ENCODE results near the gene NR2C1. TPM values are rescaled to one million over a fixed set of nuclear protein-coding genes. Genes with fewer than 3 reads are reported as not detected.
"Not testable (repeated sequence)": the region's sequence is repeated elsewhere in the genome, so short reads cannot be mapped to it uniquely, and the experiment has no call there.

Gene NR2C1
- total RNA-seq, 1 donor from 2014 or later = 28.5 TPM

DNA sequence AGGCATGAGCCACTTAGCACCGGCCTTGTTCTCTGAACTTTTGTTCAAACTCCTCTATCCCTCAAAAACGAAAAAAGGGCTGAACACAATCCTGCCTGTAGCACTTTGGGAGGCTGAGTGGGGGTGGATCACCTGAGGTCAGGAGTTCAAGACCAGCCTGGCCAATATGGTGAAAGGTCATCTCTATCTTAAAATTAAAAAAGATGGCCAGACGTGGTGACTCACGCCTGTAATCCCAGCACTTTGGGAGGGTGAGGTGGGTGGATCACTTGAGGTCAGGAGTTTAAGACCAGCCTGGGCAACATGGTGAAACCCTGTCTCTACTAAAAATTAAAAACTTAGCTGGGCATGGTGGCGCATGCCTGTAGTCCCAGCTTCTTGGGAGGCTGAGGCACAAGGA lies 28.5 kb upstream of the NR2C1 start:
- DNase-seq (ENCODE audit: low spot score); H3K9me3 Mint-ChIP-seq; H3K4me3 Mint-ChIP-seq (ENCODE audit: low read depth); H3K36me3 Mint-ChIP-seq (ENCODE audit: low read depth); H3K4me1 Mint-ChIP-seq (ENCODE audit: low read depth); H3K27ac Mint-ChIP-seq; H3K27me3 Mint-ChIP-seq (ENCODE audit: low read depth); intact Hi-C loops (cut with micrococcal nuclease): not testable (repeated sequence)

DNA sequence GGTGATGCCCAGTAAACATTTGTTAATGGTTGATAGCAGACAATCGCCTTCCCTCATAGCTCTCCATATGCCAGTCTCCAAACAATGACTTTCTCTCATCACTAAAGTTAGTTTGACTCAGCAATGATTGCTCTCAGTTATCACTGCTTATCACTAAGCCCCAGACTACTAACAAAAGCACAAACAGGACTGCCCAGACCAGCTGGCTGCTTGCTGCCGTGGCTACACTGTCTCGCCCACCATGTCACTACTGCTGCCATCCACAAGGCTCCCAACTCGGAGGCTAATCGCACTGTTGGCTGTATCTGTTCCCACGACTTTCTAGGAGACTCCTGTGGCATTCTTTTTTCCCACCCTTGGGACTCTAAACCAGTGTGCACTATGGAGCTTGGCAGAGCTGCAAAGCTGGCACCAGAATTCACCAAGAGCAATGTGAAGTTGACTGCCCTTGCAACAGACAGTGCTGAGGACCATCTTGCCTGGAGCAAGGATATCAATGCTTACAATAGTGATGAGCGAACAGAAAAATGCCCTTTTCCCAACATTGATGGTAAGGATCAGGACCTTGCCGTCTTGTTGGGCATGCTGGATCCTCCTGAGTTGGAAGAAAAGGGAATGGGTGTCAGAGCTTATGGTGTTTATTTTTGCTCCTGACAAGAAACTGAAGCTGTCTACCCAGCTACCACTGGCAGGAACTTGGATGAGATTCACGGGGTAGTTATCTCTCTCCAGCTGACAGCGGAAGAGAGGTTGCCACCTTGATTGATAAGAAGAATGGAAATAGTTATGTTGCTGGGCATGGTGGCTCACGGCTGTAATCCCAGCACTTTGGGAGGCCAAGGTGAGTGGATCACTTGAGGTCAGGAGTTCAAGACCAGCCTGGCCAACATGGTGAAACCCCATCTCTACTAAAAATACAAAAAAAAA lies 27.1 kb upstream of the NR2C1 start:
- Mint-ChIP-seq H3K9me3 (no peaks in the 10 kb centered on the region), H3K4me3 (ENCODE audit: low read depth) (no peak overlapping the region), H3K36me3 (ENCODE audit: low read depth) (no peaks in the 10 kb centered on the region), H3K27ac (no peak overlapping the region), H3K27me3 (ENCODE audit: low read depth) (peaks cover 4% of the 10 kb centered on the region), H3K4me1 (ENCODE audit: low read depth) (peaks cover 8% of the 10 kb centered on the region)
- no peak for DNase-seq (ENCODE audit: low spot score)
- intact Hi-C loops (cut with micrococcal nuclease) = no loop called here

DNA sequence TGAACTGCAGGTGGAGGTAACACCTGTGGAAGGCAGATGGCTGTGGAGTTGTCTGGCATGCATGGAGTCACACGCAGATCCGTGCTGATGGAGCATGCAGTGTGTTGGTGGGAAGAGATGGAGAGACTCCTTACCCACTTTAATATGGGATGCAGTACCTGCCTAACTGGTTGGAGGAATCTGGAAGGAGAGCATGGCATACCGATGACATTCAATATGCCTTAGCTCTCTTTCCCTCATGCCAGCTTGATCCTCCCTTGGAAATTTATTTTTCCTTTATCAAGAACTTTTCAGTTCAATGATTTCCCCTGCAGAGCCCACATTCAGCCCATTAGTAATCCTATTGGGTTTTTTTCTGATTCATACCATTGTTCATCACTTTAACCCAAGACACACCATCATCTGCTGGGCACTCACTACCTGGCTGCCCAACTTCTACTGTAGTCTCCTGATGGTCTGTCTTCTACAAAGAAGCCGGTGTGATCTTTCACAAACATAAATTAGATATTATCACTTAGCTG lies 25.9 kb upstream of the NR2C1 start:
- intact Hi-C loops (cut with micrococcal nuclease) = no loop called here
- H3K4me1 Mint-ChIP-seq (ENCODE audit: low read depth) = peaks cover 8% of the 10 kb centered on the region
- no peaks in the 10 kb centered on the region for H3K36me3 Mint-ChIP-seq (ENCODE audit: low read depth)
- H3K9me3 Mint-ChIP-seq = no peaks in the 10 kb centered on the region
- peaks cover 6% of the 10 kb centered on the region for H3K27me3 Mint-ChIP-seq (ENCODE audit: low read depth)
- DNase-seq (ENCODE audit: low spot score) = no peak
- no peak overlapping the region for H3K27ac Mint-ChIP-seq
- no peak overlapping the region for H3K4me3 Mint-ChIP-seq (ENCODE audit: low read depth)

DNA sequence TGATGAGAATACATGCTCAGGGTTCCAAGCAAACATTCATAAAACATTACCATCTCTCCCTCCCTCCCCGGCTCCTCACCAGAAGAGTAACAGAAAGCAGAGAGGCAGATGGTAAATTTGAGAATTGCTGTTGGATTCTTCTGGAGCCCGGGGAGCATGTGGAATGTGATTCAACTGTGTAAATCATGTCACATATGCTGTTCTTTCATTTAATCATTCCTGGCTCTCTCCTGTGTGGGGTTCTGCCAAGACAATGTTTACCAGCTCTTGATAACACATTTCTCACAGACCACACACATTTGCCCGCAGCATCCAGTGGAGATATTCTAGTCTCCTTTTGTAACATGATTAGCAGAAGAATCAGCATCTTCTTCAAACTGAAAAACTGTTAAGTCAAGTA lies 23.4 kb upstream of the NR2C1 start:
- H3K36me3 Mint-ChIP-seq (ENCODE audit: low read depth) = no peaks in the 10 kb centered on the region
- H3K4me1 Mint-ChIP-seq (ENCODE audit: low read depth) = no peaks in the 10 kb centered on the region
- intact Hi-C loops (cut with micrococcal nuclease) = no loop called here
- H3K9me3 Mint-ChIP-seq = no peaks in the 10 kb centered on the region
- H3K4me3 Mint-ChIP-seq (ENCODE audit: low read depth) = no peak overlapping the region
- DNase-seq (ENCODE audit: low spot score) = no peak
- no peak overlapping the region for H3K27ac Mint-ChIP-seq
- peaks cover 7% of the 10 kb centered on the region for H3K27me3 Mint-ChIP-seq (ENCODE audit: low read depth)

DNA sequence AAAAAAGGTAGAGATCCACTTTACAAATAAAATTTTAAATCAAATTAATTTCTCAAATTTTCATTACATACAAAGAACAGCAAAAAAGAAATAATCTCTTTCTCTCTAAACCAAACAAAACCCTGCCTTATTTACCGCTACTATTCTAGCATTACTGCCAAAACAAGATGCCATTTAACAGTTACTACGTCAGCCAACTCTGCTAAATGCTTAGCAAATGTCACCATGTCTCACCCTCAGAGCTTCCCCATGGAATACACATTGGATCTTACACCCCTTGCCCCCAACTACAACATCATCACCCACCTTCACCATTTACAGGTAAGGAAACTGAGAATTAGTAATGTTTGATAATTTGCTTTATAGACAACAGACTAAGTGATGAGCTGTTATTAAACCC lies 23.0 kb upstream of the NR2C1 start:
- no peaks in the 10 kb centered on the region for H3K4me1 Mint-ChIP-seq (ENCODE audit: low read depth)
- H3K4me3 Mint-ChIP-seq (ENCODE audit: low read depth) = no peak overlapping the region
- no peaks in the 10 kb centered on the region for H3K9me3 Mint-ChIP-seq
- no peak for DNase-seq (ENCODE audit: low spot score)
- intact Hi-C loops (cut with micrococcal nuclease) = no loop called here
- no peaks in the 10 kb centered on the region for H3K36me3 Mint-ChIP-seq (ENCODE audit: low read depth)
- H3K27ac Mint-ChIP-seq = no peak overlapping the region
- H3K27me3 Mint-ChIP-seq (ENCODE audit: low read depth) = peaks cover 7% of the 10 kb centered on the region

DNA sequence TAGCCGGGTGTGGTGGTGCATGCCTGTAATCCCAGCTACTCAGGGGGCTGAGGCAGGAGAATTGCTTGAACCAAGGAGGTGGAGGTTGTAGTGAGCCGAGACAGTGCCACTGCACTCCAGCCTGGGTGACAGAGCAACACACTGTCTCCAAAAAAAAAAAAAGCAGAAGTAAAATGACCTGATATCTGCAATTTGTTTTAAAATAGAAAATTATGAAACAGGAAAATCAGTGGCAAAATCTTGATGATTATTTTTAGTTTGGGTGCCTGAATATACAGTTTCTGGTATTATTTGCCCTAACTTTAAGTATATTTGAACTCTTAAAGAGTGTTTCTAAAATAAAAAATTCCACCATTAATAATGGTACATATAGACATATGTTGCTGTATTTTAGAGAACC lies 22.4 kb upstream of the NR2C1 start:
- H3K36me3 Mint-ChIP-seq (ENCODE audit: low read depth); H3K27me3 Mint-ChIP-seq (ENCODE audit: low read depth); intact Hi-C loops (cut with micrococcal nuclease); DNase-seq (ENCODE audit: low spot score); H3K4me1 Mint-ChIP-seq (ENCODE audit: low read depth); H3K9me3 Mint-ChIP-seq; H3K27ac Mint-ChIP-seq; H3K4me3 Mint-ChIP-seq (ENCODE audit: low read depth): not testable (repeated sequence)

DNA sequence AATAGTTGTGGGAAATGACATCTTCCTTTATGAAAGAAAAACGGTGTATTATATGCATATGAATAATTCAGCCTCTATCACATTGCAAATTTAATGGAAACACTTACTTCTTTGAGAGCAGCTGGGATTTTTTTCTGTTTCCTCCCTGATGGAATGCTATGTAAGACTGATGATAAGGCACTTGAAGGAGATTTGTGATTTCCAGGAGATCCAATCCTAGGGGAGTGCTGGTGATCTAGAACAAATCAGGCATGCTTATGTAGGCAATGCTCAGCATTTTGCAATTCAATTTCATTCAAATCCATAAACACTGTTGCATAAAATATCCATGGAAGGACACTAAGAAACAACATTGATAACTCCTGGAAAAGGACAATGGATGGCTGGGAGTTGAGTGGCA lies 16.0 kb upstream of the NR2C1 start:
- Mint-ChIP-seq H3K27ac (no peak overlapping the region), H3K27me3 (ENCODE audit: low read depth) (peaks cover 21% of the 10 kb centered on the region), H3K4me1 (ENCODE audit: low read depth) (no peaks in the 10 kb centered on the region), H3K36me3 (ENCODE audit: low read depth) (no peaks in the 10 kb centered on the region), H3K9me3 (no peaks in the 10 kb centered on the region), H3K4me3 (ENCODE audit: low read depth) (no peak overlapping the region)
- DNase-seq (ENCODE audit: low spot score) = no peak
- intact Hi-C loops (cut with micrococcal nuclease) = no loop called here

DNA sequence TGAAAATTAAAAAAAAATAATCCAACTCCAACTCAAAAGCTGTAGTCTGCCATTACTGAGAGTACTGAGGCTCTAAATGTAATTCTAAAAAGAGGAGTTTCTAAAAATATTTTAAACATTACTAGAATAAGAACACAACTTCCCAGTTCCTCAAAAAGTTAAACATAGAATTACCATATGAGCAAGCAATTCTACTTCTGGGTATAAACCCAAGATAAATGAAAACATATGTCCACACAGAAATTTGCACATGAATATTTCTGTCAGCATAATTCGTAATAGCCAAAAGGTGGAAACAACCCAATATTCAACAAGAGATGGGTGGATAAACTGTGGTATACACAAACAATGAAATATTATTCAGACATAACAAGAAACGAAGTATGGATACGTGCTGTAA lies 15.0 kb upstream of the NR2C1 start:
- H3K9me3 Mint-ChIP-seq = no peaks in the 10 kb centered on the region

DNA sequence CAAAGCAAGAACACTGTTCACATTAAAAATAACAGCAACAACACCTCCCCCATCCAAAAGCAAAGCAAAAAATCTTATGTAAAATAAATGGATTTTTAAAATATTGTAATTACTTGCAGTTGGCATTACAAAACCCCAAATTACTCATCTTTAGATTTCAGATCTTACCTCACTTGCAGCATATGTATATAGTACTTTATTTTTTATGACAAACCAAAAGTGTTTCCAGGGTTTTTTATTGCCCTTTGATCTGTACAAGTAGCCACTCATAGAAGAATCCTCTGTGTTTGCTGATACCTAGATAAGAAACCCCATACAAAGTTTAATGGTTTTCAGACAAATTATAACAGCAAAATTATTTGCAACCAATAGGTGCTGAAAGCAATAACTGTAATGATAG lies 12.2 kb upstream of the NR2C1 start:
- Mint-ChIP-seq H3K36me3 (ENCODE audit: low read depth) (no peaks in the 10 kb centered on the region), H3K4me1 (ENCODE audit: low read depth) (no peaks in the 10 kb centered on the region), H3K4me3 (ENCODE audit: low read depth) (no peak overlapping the region), H3K27me3 (ENCODE audit: low read depth) (peaks cover 26% of the 10 kb centered on the region), H3K9me3 (no peaks in the 10 kb centered on the region), H3K27ac (no peak overlapping the region)
- no peak for DNase-seq (ENCODE audit: low spot score)
- intact Hi-C loops (cut with micrococcal nuclease) = no loop called here

More for the DNA sequence above, 15.0 kb upstream of the NR2C1 start:
- Mint-ChIP-seq H3K36me3 (ENCODE audit: low read depth) (no peaks in the 10 kb centered on the region), H3K4me1 (ENCODE audit: low read depth) (no peaks in the 10 kb centered on the region), H3K27ac (no peak overlapping the region), H3K4me3 (ENCODE audit: low read depth) (no peak overlapping the region), H3K27me3 (ENCODE audit: low read depth) (peaks cover 26% of the 10 kb centered on the region)
- intact Hi-C loops (cut with micrococcal nuclease) = no loop called here
- DNase-seq (ENCODE audit: low spot score) = no peak

DNA sequence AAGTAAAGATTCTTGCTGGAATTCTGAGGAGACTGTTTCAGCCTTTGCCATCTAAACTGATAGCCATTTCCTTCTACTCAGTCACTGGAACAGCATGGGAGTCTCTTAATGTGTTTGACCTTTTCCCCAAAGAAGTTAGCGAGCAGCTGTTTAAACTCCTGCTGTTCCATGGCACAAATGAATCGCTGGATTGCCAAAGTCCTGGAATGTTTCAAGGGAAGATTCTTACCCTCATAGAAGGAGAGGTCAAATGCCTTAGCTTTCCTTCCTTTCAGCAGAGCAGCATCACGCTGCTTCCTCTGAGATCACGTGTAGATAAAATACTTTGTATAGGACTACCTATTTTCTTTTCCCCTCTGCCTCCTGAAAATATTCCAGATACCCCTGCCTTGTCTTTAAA lies 10.5 kb upstream of the NR2C1 start:
- Mint-ChIP-seq H3K36me3 (ENCODE audit: low read depth) (no peaks in the 10 kb centered on the region), H3K9me3 (no peaks in the 10 kb centered on the region), H3K27ac (no peak overlapping the region), H3K4me1 (ENCODE audit: low read depth) (no peaks in the 10 kb centered on the region), H3K27me3 (ENCODE audit: low read depth) (peaks cover 15% of the 10 kb centered on the region), H3K4me3 (ENCODE audit: low read depth) (no peak overlapping the region)
- intact Hi-C loops (cut with micrococcal nuclease) = no loop called here
- no peak for DNase-seq (ENCODE audit: low spot score)

DNA sequence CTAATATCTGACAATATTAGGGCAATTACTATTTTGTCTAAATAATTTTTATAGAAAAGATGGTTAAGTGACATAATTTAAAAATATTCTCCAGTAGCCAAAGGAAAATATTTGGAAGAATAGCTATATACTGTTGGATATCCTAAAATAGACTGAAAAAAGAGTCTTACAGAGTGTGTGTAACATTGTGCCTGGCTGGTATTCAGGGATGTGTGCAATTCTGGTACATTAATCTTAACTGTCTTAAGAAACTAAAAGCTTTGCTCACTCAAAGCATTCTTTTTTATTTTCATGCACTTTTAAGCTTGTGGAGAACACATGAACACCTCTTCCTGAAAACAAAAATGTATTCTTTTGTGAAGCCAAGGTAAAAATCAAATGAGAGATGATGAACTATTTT lies 10.1 kb upstream of the NR2C1 start:
- H3K4me1 Mint-ChIP-seq (ENCODE audit: low read depth) = no peaks in the 10 kb centered on the region
- no peaks in the 10 kb centered on the region for H3K9me3 Mint-ChIP-seq
- no peak overlapping the region for H3K4me3 Mint-ChIP-seq (ENCODE audit: low read depth)
- no peaks in the 10 kb centered on the region for H3K36me3 Mint-ChIP-seq (ENCODE audit: low read depth)
- no peak for DNase-seq (ENCODE audit: low spot score)
- intact Hi-C loops (cut with micrococcal nuclease) = no loop called here
- H3K27ac Mint-ChIP-seq = no peak overlapping the region
- peaks cover 11% of the 10 kb centered on the region for H3K27me3 Mint-ChIP-seq (ENCODE audit: low read depth)

DNA sequence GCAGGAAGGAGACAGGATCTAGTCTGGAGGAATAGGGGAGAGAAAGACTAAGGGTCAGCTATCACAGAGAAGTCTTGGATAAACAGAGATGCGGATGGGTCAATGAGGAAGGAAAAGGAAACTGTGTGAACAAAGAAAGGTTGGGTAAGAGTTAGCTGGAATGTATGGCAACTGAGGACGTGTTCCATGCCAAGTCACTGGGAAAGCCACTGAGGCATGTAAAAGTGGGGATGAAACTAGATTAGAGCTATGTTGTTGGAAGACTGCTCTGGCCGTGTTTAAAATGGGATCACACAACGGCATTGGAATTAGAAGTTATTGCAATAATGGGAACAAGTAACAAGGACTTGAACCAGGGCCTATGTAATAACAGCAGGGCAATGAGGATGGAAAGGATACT lies 3.9 kb upstream of the NR2C1 start:
- intact Hi-C loops (cut with micrococcal nuclease) = loop anchor here (10.0 kb wide), 1 partner anchor 203 kb away; no protein-coding TSS in a partner anchor
- no peaks in the 10 kb centered on the region for H3K9me3 Mint-ChIP-seq

DNA sequence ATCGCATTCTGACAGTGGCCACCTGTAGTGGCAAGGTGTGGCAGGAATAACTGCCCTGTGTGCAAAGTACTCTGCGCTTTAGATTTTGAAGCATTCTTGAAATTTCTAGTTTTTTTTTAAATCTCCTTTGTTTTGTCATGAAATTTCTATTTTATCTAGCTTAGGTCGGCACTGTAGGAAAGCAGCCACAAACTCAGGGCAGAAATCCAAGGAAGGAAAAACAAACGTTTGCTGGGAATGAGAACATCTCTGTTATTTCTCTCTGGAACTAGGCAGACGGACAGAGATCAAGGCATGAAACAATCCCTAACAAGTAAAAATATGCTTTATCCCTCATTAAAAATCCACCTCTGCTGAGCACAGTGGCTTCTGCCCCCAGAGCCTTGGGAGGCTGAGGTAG lies 1.3 kb upstream of the NR2C1 start:
- peaks cover 6% of the 10 kb centered on the region for H3K27me3 Mint-ChIP-seq (ENCODE audit: low read depth)
- H3K4me3 Mint-ChIP-seq (ENCODE audit: low read depth) = no peak overlapping the region
- intact Hi-C loops (cut with micrococcal nuclease) = loop anchor here (10.0 kb wide), 1 partner anchor 200 kb away; no protein-coding TSS in a partner anchor
- no peaks in the 10 kb centered on the region for H3K9me3 Mint-ChIP-seq
- peaks cover 9% of the 10 kb centered on the region for H3K4me1 Mint-ChIP-seq (ENCODE audit: low read depth)
- H3K36me3 Mint-ChIP-seq (ENCODE audit: low read depth) = peaks cover 4% of the 10 kb centered on the region
- H3K27ac Mint-ChIP-seq = no peak overlapping the region
- DNase-seq (ENCODE audit: low spot score) = no peak

More for the DNA sequence above, 3.9 kb upstream of the NR2C1 start:
- H3K27me3 Mint-ChIP-seq (ENCODE audit: low read depth) = peaks cover 6% of the 10 kb centered on the region
- no peak overlapping the region for H3K4me3 Mint-ChIP-seq (ENCODE audit: low read depth)
- H3K27ac Mint-ChIP-seq = no peak overlapping the region
- peaks cover 4% of the 10 kb centered on the region for H3K36me3 Mint-ChIP-seq (ENCODE audit: low read depth)
- H3K4me1 Mint-ChIP-seq (ENCODE audit: low read depth) = peaks cover 6% of the 10 kb centered on the region
- DNase-seq (ENCODE audit: low spot score) = no peak

All from activated T-helper 2 cell treated with anti-CD3 and anti-CD28 coated beads, Interferon-gamma antibody, Interleukin-2, Interleukin-4, amounts not matched to agents 10 μg/mL and 5 μg/mL and 100 μg/mL, durations not matched to agents 14 hours and 24 hours and 36 hours (primary cell).